HG03159 (cell line): ENCODE data around the gene BTRC.

Experiments
- ATAC-seq: cut with Tn5 transposase; IDR thresholded peaks from one replicate; pipeline ENCODE4 v1.9.1; 2021; ENCODE audit warnings: mild to moderate bottlenecking, moderate library complexity; ENCODE audit not compliant: unreplicated experiment

BTRC gene

GRCh38 chr10:101513733-101514132 is 159.8 kb downstream of the BTRC start:
- ATAC-seq, result no peak

GRCh38 chr10:101525848-101526247 is 171.9 kb downstream of the BTRC start:
- ATAC-seq, result no peak

GRCh38 chr10:101529207-101529606 is 175.2 kb downstream of the BTRC start:
- ATAC-seq, result no peak

- no peak for ATAC-seq
These were observed 176.0 kb downstream of the BTRC start for GRCh38 chr10:101529725-101530553.

GRCh38 chr10:101535949-101536348 is 182.0 kb downstream of the BTRC start:
- ATAC-seq, result no peak

- no peak for ATAC-seq
These were observed 182.8 kb downstream of the BTRC start for GRCh38 chr10:101536800-101537199.

- ATAC-seq, result no peak
These were observed 184.5 kb downstream of the BTRC start for GRCh38 chr10:101538446-101538845.

GRCh38 chr10:101545898-101546297 is 191.9 kb downstream of the BTRC start:
- ATAC-seq, result no peak

GRCh38 chr10:101550965-101551364 is 197.0 kb downstream of the BTRC start:
- ATAC-seq, result no peak

GRCh38 chr10:101552442-101552841 is 198.5 kb downstream of the BTRC start:
- no peak for ATAC-seq

GRCh38 chr10:101557541-101557940 is 203.6 kb downstream of the BTRC start:
- ATAC-seq, result no peak

- ATAC-seq, result no peak
These were observed 204.2 kb downstream of the BTRC start for GRCh38 chr10:101558204-101558603.

GRCh38 chr10:101558671-101559595 is 205.0 kb downstream of the BTRC start:
- ATAC-seq, result no peak

GRCh38 chr10:101559596-101560297 is 205.8 kb downstream of the BTRC start:
- no peak for ATAC-seq

GRCh38 chr10:101560298-101561067 is 206.5 kb downstream of the BTRC start:
- no peak for ATAC-seq

- ATAC-seq, result no peak
These were observed 207.3 kb downstream of the BTRC start for GRCh38 chr10:101561068-101561915.

GRCh38 chr10:101562231-101562630 is 208.3 kb downstream of the BTRC start:
- no peak for ATAC-seq

- no peak for ATAC-seq
These were observed 209.0 kb downstream of the BTRC start for GRCh38 chr10:101563007-101563406.

GRCh38 chr10:101563497-101564040 is 209.6 kb downstream of the BTRC start:
- no peak for ATAC-seq
